DND-41 (cell line): Measurements from ENCODE around the gene CARMIL1.

Experiments
- CTCF ChIP-seq: IDR thresholded peaks from 2 replicates; pipeline ENCODE4 v1.5.1; 2012; ENCODE audit warnings: borderline replicate concordance, low read length, moderate library complexity, mild to moderate bottlenecking; ENCODE audit not compliant: poor library complexity, severe bottlenecking; ENCODE audit errors: extremely low read depth
- EZH2 ChIP-seq: IDR thresholded peaks from 3 replicates; pipeline ENCODE4 v1.6.1; 2012; ENCODE audit warnings: borderline replicate concordance, low read depth, mild to moderate bottlenecking, moderate library complexity, low read length, inconsistent platforms; ENCODE audit not compliant: severe bottlenecking

- TF ChIP-seq CTCF (no peak), EZH2 (no peak)
These were observed 157.6 kb downstream of the CARMIL1 start for GRCh38 chr6:25436760-25437159.
